HFF-Myc (cell line): ENCODE measurements around the gene TUNAR.

Experiments used
- DNase-seq: peaks from one replicate; pipeline ENCODE4 v3.0.0-alpha.2; 2011; ENCODE audit warnings: low read depth; ENCODE audit errors: extremely low read depth
- H3K4me3 ChIP-seq: replicated peaks from 2 replicates; pipeline ENCODE4 v1.5.1; 2011; ENCODE audit warnings: low read depth, mild to moderate bottlenecking, control low read depth, low read length
- CTCF ChIP-seq: IDR thresholded peaks from 2 replicates; pipeline ENCODE4 v1.5.1; 2012; ENCODE audit warnings: mild to moderate bottlenecking, low read depth, low read length, control low read depth; ENCODE audit errors: missing control alignments

Gene TUNAR

GRCh38 chr14:95832012-95832411 lies 44.6 kb upstream of the TUNAR start:
- TF ChIP-seq CTCF, result no peak
- no peak overlapping the region for H3K4me3 ChIP-seq
- no peak for DNase-seq

- TF ChIP-seq CTCF, result no peak
- no peak overlapping the region for H3K4me3 ChIP-seq
- DNase-seq, result no peak
Measured at GRCh38 chr14:95833429-95833828, 43.2 kb upstream of the TUNAR start.

GRCh38 chr14:95834496-95834895 lies 42.1 kb upstream of the TUNAR start:
- H3K4me3 ChIP-seq, result no peak overlapping the region
- no peak for DNase-seq
- no peak for TF ChIP-seq CTCF

GRCh38 chr14:95835121-95835730 lies 41.4 kb upstream of the TUNAR start:
- TF ChIP-seq CTCF, result no peak
- no peak for DNase-seq
- no peak overlapping the region for H3K4me3 ChIP-seq

- DNase-seq, result no peak
- no peak for TF ChIP-seq CTCF
Measured at GRCh38 chr14:95838862-95839261, 37.8 kb upstream of the TUNAR start.

GRCh38 chr14:95840094-95840700 lies 36.4 kb upstream of the TUNAR start:
- no peak for DNase-seq
- no peak overlapping the region for H3K4me3 ChIP-seq
- no peak for TF ChIP-seq CTCF

More at GRCh38 chr14:95838862-95839261, 37.8 kb upstream of the TUNAR start:
- H3K4me3 ChIP-seq, result no peak overlapping the region
